HEK293T (cell line): ENCODE results near the gene DSP.

ENCODE experiments used
- BHLHE40 ChIP-seq: fragments of 450-650 bp; IDR thresholded peaks from 2 replicates; pipeline ENCODE4 v1.6.1; 2016; ENCODE audit warnings: mild to moderate bottlenecking, moderate library complexity, borderline replicate concordance
- FOXA1 ChIP-seq: fragments of 450-650 bp; IDR thresholded peaks from 2 replicates; pipeline ENCODE4 v1.6.1; 2016; ENCODE audit warnings: mild to moderate bottlenecking
- FOXK2 ChIP-seq: fragments of 450-650 bp; IDR thresholded peaks from 2 replicates; pipeline ENCODE4 v1.6.1; 2016; ENCODE audit warnings: mild to moderate bottlenecking
- L3MBTL2 ChIP-seq: fragments of 450-650 bp; conservative IDR thresholded peaks from 2 replicates; pipeline ENCODE4 v1.6.1; 2016; ENCODE audit warnings: mild to moderate bottlenecking
- LEF1 ChIP-seq: fragments of 450-650 bp; IDR thresholded peaks from 2 replicates; pipeline ENCODE4 v1.6.1; 2017; ENCODE audit warnings: mild to moderate bottlenecking, borderline replicate concordance
- NFRKB ChIP-seq: fragments of 450-650 bp; IDR thresholded peaks from 2 replicates; pipeline ENCODE4 v1.6.1; 2016; ENCODE audit warnings: mild to moderate bottlenecking, moderate library complexity
- PKNOX1 ChIP-seq: fragments of 450-650 bp; IDR thresholded peaks from 2 replicates; pipeline ENCODE4 v1.6.1; 2016
- SP1 ChIP-seq: fragments of 450-650 bp; IDR thresholded peaks from 2 replicates; pipeline ENCODE4 v1.6.1; 2017
- SUZ12 ChIP-seq: fragments of 450-650 bp; IDR thresholded peaks from 2 replicates; pipeline ENCODE4 v1.6.1; 2016; ENCODE audit warnings: mild to moderate bottlenecking
- ZNF384 ChIP-seq: fragments of 450-650 bp; IDR thresholded peaks from 2 replicates; pipeline ENCODE4 v1.6.1; 2016

- TF ChIP-seq SP1 (no peak), NFRKB (no peak), FOXK2 (no peak), LEF1 (no peak), SUZ12 (no peak), BHLHE40 (no peak), L3MBTL2 (no peak), FOXA1 (no peak), ZNF384 (no peak), PKNOX1 (no peak)
Measured at GRCh38 chr6:7628909-7629308, 87.4 kb downstream of the DSP start.
